ENCODE results near the gene AGPS.

Gene AGPS

GRCh38 chr2:177465400-177466138, 73.0 kb downstream of the AGPS start:
- H3K4me3 ChIP-seq (ENCODE audit: low read depth, low read length), result no peak overlapping the region
- TF ChIP-seq CTCF (IDR thresholded peaks at IDR 0.05; ENCODE audit: borderline replicate concordance, insufficient read depth, low read depth, low read length), result no peak

- H3K4me3 ChIP-seq (ENCODE audit: low read depth, low read length), result no peak overlapping the region
- no peak for TF ChIP-seq CTCF (IDR thresholded peaks at IDR 0.05; ENCODE audit: borderline replicate concordance, insufficient read depth, low read depth, low read length)
Observed at GRCh38 chr2:177466337-177467195, 74.0 kb downstream of the AGPS start.

- H3K4me3 ChIP-seq (ENCODE audit: low read depth, low read length), result no peak overlapping the region
- no peak for TF ChIP-seq CTCF (IDR thresholded peaks at IDR 0.05; ENCODE audit: borderline replicate concordance, insufficient read depth, low read depth, low read length)
Observed at GRCh38 chr2:177467646-177468045, 75.1 kb downstream of the AGPS start.

DNA sequence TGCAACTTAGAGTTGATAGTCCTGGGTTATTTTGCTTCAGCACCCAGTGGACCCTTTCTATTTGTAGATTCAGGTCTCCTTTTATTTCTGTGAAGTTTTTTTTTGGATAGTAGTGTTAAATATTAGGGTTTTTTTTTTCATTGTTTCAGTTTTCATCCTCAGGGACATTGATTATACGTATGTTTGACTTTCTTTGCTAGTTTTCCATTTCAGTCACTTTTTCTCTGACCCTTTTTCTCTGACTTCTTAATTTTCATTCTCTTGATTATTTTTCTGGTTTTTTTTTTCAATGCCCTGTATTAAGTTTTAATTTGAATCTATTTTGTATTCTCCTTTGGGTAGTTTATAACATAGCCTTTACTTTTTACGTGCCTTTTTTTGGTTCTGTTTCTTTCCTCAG, 79.4 kb downstream of the AGPS start:
- TF ChIP-seq CTCF (IDR thresholded peaks at IDR 0.05; ENCODE audit: borderline replicate concordance, insufficient read depth, low read depth, low read length), result no peak
- no peak overlapping the region for H3K4me3 ChIP-seq (ENCODE audit: low read depth, low read length)

- no peak overlapping the region for H3K4me3 ChIP-seq (ENCODE audit: low read depth, low read length)
- no peak for TF ChIP-seq CTCF (IDR thresholded peaks at IDR 0.05; ENCODE audit: borderline replicate concordance, insufficient read depth, low read depth, low read length)
Observed at GRCh38 chr2:177474301-177474700, 81.7 kb downstream of the AGPS start.

DNA sequence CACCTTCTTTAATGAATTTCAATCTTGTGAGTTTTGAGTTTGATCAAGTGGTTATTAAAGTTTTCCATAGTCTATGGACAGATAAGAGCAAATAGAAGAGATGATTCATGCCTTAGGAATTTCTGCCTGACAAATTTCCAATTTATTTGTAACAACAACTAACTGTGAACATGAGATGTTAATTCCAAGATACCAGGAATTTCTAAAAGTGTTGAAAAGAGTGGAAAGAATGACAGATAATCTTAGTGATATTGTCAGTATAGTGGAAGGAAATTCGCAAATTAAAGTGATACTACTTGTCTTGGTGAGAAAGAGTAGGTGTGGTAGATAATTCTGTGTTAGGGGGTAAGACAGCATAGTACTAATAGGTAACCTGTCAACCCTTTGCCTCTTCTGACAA, 82.4 kb downstream of the AGPS start:
- no peak overlapping the region for H3K4me3 ChIP-seq (ENCODE audit: low read depth, low read length)
- no peak for TF ChIP-seq CTCF (IDR thresholded peaks at IDR 0.05; ENCODE audit: borderline replicate concordance, insufficient read depth, low read depth, low read length)
